ENCODE measurements around the gene STXBP5. TPM values are rescaled to one million over a fixed set of nuclear protein-coding genes. Genes with fewer than 3 reads are reported as not detected.

Gene STXBP5
- total RNA-seq, 2 donors from 2014 or later, result 25.9 to 30.3 TPM

- ATAC-seq, result no peak
- H3K4me1 ChIP-seq, result no peaks in the 10 kb centered on the region
- intact Hi-C loops (cut with DNase I), result no loop called here
- DNase-seq, result no peak
- H3K36me3 ChIP-seq (replicated peaks in 1 of 2; ENCODE audit: insufficient read depth in 1 of 2, low read depth in 2 of 2), result peaks cover 0 to 5% of the 10 kb centered on the region in 2 donors
- TF ChIP-seq CTCF (IDR thresholded peaks at IDR 0.05) (no peak), POLR2A (IDR thresholded peaks at IDR 0.05) (no peak)
- no peak overlapping the region for H3K4me3 ChIP-seq
- WGBS, 2 donors, result 87 to 89% methylated on average over 6 of the region's 6 CpGs
- H3K9me3 ChIP-seq, result no peaks in the 10 kb centered on the region
- H3K27ac ChIP-seq, result no peak overlapping the region
- no peaks in the 10 kb centered on the region for H3K27me3 ChIP-seq
These were observed 180.8 kb downstream of the STXBP5 start for GRCh38 chr6:147384737-147385710.

- H3K9me3 ChIP-seq, result no peaks in the 10 kb centered on the region
- 75 to 83% methylated on average over 1 of the region's 1 CpG for WGBS, 2 donors
- ATAC-seq, result no peak
- no peaks in the 10 kb centered on the region for H3K27me3 ChIP-seq
- H3K36me3 ChIP-seq (replicated peaks in 1 of 2; ENCODE audit: insufficient read depth in 1 of 2, low read depth in 2 of 2), result peaks cover 0 to 5% of the 10 kb centered on the region in 2 donors
- TF ChIP-seq POLR2A (IDR thresholded peaks at IDR 0.05) (no peak), CTCF (IDR thresholded peaks at IDR 0.05) (no peak)
- intact Hi-C loops (cut with DNase I), result no loop called here
- H3K4me3 ChIP-seq, result no peak overlapping the region
- H3K4me1 ChIP-seq, result no peaks in the 10 kb centered on the region
- H3K27ac ChIP-seq, result no peak overlapping the region
- DNase-seq, result no peak
These were observed 185.2 kb downstream of the STXBP5 start for GRCh38 chr6:147389463-147389862.

- ATAC-seq (no peak), DNase-seq (no peak)
- intact Hi-C loops (cut with DNase I), result no loop called here
- Histone ChIP-seq H3K4me3 (no peak overlapping the region), H3K36me3 (replicated peaks in 1 of 2; ENCODE audit: insufficient read depth in 1 of 2, low read depth in 2 of 2) (no peaks in the 10 kb centered on the region), H3K9me3 (no peaks in the 10 kb centered on the region), H3K27ac (no peak overlapping the region), H3K27me3 (no peaks in the 10 kb centered on the region), H3K4me1 (no peaks in the 10 kb centered on the region)
- TF ChIP-seq POLR2A (IDR thresholded peaks at IDR 0.05) (no peak), CTCF (IDR thresholded peaks at IDR 0.05) (peak in 5 of 7 experiments; percentile 3 to 26 (median 20))
- WGBS, 2 donors, result 64 to 78% methylated on average over 5 of the region's 5 CpGs
These were observed 186.8 kb downstream of the STXBP5 start for GRCh38 chr6:147390909-147391536.

DNA sequence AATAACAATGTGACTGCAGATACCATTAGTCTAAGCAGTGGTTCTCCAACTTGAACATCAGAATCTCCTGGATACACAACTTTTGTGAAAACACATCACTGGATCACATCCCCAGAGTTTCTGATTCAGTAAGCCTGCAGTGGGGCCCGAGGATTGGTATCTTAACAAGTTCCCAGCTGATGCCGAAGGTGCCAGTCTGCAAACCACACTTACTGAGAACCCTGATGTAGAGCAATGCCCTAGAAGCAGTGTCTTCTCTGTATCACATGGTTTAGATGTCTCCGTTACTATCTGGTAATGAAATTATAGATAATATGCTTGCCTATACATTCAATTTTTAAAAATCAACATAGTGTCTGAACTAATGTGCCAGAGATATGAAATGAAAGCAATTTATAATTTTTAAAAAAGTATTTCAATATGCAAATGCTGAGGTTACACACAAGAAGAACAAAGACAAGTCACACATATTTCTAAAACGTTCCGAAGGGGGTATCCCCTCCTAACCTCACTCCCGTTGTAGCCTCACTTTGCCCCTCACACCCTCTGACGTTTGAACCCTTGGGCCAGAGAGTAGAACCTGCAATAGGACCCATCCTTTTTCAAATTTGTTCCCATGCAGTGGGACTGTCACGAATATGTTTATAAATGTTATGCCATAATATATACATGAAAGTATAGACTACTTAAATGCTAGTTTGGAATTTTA lies 188.9 kb downstream of the STXBP5 start:
- Histone ChIP-seq H3K36me3 (replicated peaks in 1 of 2; ENCODE audit: insufficient read depth in 1 of 2, low read depth in 2 of 2) (no peaks in the 10 kb centered on the region), H3K4me3 (no peak overlapping the region), H3K4me1 (no peaks in the 10 kb centered on the region), H3K9me3 (no peaks in the 10 kb centered on the region), H3K27me3 (no peaks in the 10 kb centered on the region), H3K27ac (no peak overlapping the region)
- TF ChIP-seq POLR2A (IDR thresholded peaks at IDR 0.05) (no peak), CTCF (IDR thresholded peaks at IDR 0.05) (no peak)
- intact Hi-C loops (cut with DNase I), result no loop called here
- no peak for ATAC-seq
- WGBS, 2 donors, result 72 to 77% methylated on average over 8 of the region's 8 CpGs
- no peak for DNase-seq

Data from body of pancreas (tissue), 4 donors.